Fibroblast of lung (primary cell): Measurements from ENCODE around the gene MB21D2.

ENCODE experiments used
- EZH2 ChIP-seq: IDR thresholded peaks from 2 replicates; pipeline ENCODE4 v1.5.1; 2012; ENCODE audit warnings: low read length, control low read depth, mild to moderate bottlenecking; ENCODE audit errors: missing control alignments
- TF ChIP-seq, protein P1 (sequence below), 2 donors: IDR thresholded peaks in 1 of 2; conservative IDR thresholded peaks in 1 of 2; 1 replicate in 1 of 2; 2 replicates in 1 of 2; pipeline ENCODE4 v1.5.1; 2011 to 2012; ENCODE audit warnings: low read length in 2 of 2, control low read depth in 1 of 2, inconsistent platforms in 1 of 2, low read depth in 1 of 2, mild to moderate bottlenecking in 1 of 2

DNA sequence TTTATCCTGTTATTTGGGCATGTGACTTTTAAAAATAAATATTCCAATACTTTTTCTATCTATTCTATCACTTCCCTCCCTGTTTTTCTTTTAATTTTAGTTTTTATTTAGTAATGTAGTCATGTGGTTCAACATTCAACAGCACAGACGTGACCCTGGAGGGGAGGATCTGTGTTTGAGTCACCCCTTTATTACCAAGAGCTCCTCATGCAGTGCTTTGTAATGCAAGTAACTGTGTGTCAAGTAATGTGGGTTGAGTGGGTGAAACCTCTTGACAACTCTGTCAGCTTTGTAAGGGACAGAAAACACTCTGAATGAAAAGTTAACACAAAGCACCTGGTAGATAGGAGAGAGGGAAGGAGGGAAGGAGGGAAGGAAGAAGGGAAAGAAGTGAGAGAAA lies 100.6 kb downstream of the MB21D2 start:
- TF ChIP-seq EZH2 = no peak
- TF ChIP-seq, protein P1, sequence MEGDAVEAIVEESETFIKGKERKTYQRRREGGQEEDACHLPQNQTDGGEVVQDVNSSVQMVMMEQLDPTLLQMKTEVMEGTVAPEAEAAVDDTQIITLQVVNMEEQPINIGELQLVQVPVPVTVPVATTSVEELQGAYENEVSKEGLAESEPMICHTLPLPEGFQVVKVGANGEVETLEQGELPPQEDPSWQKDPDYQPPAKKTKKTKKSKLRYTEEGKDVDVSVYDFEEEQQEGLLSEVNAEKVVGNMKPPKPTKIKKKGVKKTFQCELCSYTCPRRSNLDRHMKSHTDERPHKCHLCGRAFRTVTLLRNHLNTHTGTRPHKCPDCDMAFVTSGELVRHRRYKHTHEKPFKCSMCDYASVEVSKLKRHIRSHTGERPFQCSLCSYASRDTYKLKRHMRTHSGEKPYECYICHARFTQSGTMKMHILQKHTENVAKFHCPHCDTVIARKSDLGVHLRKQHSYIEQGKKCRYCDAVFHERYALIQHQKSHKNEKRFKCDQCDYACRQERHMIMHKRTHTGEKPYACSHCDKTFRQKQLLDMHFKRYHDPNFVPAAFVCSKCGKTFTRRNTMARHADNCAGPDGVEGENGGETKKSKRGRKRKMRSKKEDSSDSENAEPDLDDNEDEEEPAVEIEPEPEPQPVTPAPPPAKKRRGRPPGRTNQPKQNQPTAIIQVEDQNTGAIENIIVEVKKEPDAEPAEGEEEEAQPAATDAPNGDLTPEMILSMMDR (conservative IDR thresholded peaks at IDR 0.05 in 1 of 2, IDR thresholded peaks at IDR 0.05 in 1 of 2; ENCODE audit: low read depth in 1 of 2, low read length in 2 of 2) = no peak
